ENCODE data around the gene CWC15.
"Not testable (repeated sequence)": the region's sequence is repeated elsewhere in the genome, so short reads cannot be mapped to it uniquely, and the experiment has no call there.

The CWC15 gene

GRCh38 chr11:94954753-94955152 is 18.6 kb downstream of the CWC15 start:
- no peak for DNase-seq (ENCODE audit: low spot score)

- DNase-seq (ENCODE audit: low spot score): no peak
These were observed 25.2 kb downstream of the CWC15 start for GRCh38 chr11:94948070-94948617.

- no peak for DNase-seq (ENCODE audit: low spot score)
These were observed 26.5 kb downstream of the CWC15 start for GRCh38 chr11:94946812-94947211.

- no peak for DNase-seq (ENCODE audit: low spot score)
These were observed 32.2 kb downstream of the CWC15 start for GRCh38 chr11:94941131-94941530.

- no peak for DNase-seq (ENCODE audit: low spot score)
These were observed 34.0 kb downstream of the CWC15 start for GRCh38 chr11:94939346-94939745.

- DNase-seq (ENCODE audit: low spot score): no peak
These were observed 35.0 kb downstream of the CWC15 start for GRCh38 chr11:94938095-94939055.

GRCh38 chr11:94934846-94935245 is 38.5 kb downstream of the CWC15 start:
- no peak for DNase-seq (ENCODE audit: low spot score)

GRCh38 chr11:94934362-94934761 is 39.0 kb downstream of the CWC15 start:
- DNase-seq (ENCODE audit: low spot score): no peak

- no peak for DNase-seq (ENCODE audit: low spot score)
These were observed 39.9 kb downstream of the CWC15 start for GRCh38 chr11:94933223-94934130.

- no peak for DNase-seq (ENCODE audit: low spot score)
These were observed 40.9 kb downstream of the CWC15 start for GRCh38 chr11:94932503-94932902.

- DNase-seq (ENCODE audit: low spot score): not testable (repeated sequence)
These were observed 41.3 kb downstream of the CWC15 start for GRCh38 chr11:94932072-94932471.

- no peak for DNase-seq (ENCODE audit: low spot score)
These were observed 45.0 kb downstream of the CWC15 start for GRCh38 chr11:94928117-94928990.

GRCh38 chr11:94926698-94927237 is 46.6 kb downstream of the CWC15 start:
- no peak for DNase-seq (ENCODE audit: low spot score)

- DNase-seq (ENCODE audit: low spot score): no peak
These were observed 47.1 kb downstream of the CWC15 start for GRCh38 chr11:94926271-94926625.

GRCh38 chr11:94925422-94926270 is 47.7 kb downstream of the CWC15 start:
- DNase-seq (ENCODE audit: low spot score): no peak

GRCh38 chr11:94924612-94925011 is 48.7 kb downstream of the CWC15 start:
- no peak for DNase-seq (ENCODE audit: low spot score)

- no peak for DNase-seq (ENCODE audit: low spot score)
These were observed 49.2 kb downstream of the CWC15 start for GRCh38 chr11:94924171-94924572.

GRCh38 chr11:94923004-94923334 is 50.4 kb downstream of the CWC15 start:
- no peak for DNase-seq (ENCODE audit: low spot score)

GRCh38 chr11:94922321-94923003 is 50.9 kb downstream of the CWC15 start:
- peak; percentile 4 for DNase-seq (ENCODE audit: low spot score)

GRCh38 chr11:94920311-94920710 is 53.0 kb downstream of the CWC15 start:
- DNase-seq (ENCODE audit: low spot score): no peak

Data from NAMALWA (cell line).